ENCODE results near the gene ZNF521.

- TF ChIP-seq ZFY (CRISPR knock-in tag; IDR thresholded peaks at IDR 0.05) (no peak), TAF15 (IDR thresholded peaks at IDR 0.05; ENCODE audit: low read depth, low read length, poor library complexity, severe bottlenecking) (no peak), POLR2AphosphoS5 (IDR thresholded peaks at IDR 0.05; ENCODE audit: low read depth, low read length) (no peak), CEBPG (CRISPR knock-in tag; IDR thresholded peaks at IDR 0.05) (no peak), CTCF (CRISPR knock-in tag; IDR thresholded peaks at IDR 0.05) (no peak), ATF6 (CRISPR knock-in tag; conservative IDR thresholded peaks at IDR 0.05) (no peak), MED8 (CRISPR knock-in tag; IDR thresholded peaks at IDR 0.05; ENCODE audit: insufficient replicate concordance) (no peak), NR2F2 (IDR thresholded peaks at IDR 0.05; ENCODE audit: borderline replicate concordance, low read depth) (no peak), ADNP (CRISPR knock-in tag; IDR thresholded peaks at IDR 0.05) (no peak), ZZZ3 (CRISPR knock-in tag; IDR thresholded peaks at IDR 0.05; ENCODE audit: borderline replicate concordance) (no peak), FOXA1 (IDR thresholded peaks at IDR 0.05) (no peak), FOXA1 (CRISPR knock-in tag; IDR thresholded peaks at IDR 0.05) (no peak), ZNF274 (CRISPR knock-in tag; IDR thresholded peaks at IDR 0.05) (no peak), BORCS8-MEF2B (CRISPR knock-in tag; IDR thresholded peaks at IDR 0.05) (no peak)
Measured at GRCh38 chr18:25289001-25289631, 62.9 kb downstream of the ZNF521 start.
